GM23248 (cell line): ENCODE results near the gene MYH15. TPM values are rescaled to one million over a fixed set of nuclear protein-coding genes. Genes with fewer than 3 reads are reported as not detected.

ENCODE experiments used
- DNase-seq: peaks from one replicate; pipeline ENCODE4 v3.0.0-alpha.2; 2015
- H2AFZ ChIP-seq: fragments of 200-600 bp; sonication (generic); 2 replicates; pipeline ENCODE4 v1.6.1; 2016; ENCODE audit warnings: antibody characterized with exemption
- H3F3A ChIP-seq: fragments of 200-600 bp; sonication (generic); 2 replicates; pipeline ENCODE4 v1.6.1; 2016; ENCODE audit warnings: mild to moderate bottlenecking, antibody characterized with exemption, mixed run types; ENCODE audit not compliant: insufficient read depth
- H3K27ac ChIP-seq: fragments of 200-600 bp; sonication (generic); 2 replicates; pipeline ENCODE4 v1.5.1; 2016; ENCODE audit warnings: mild to moderate bottlenecking
- H3K27me3 ChIP-seq: fragments of 200-600 bp; sonication (generic); replicated peaks from 2 replicates; pipeline ENCODE4 v1.6.1; 2016; ENCODE audit warnings: mild to moderate bottlenecking; ENCODE audit not compliant: insufficient read depth
- H3K36me3 ChIP-seq: fragments of 200-600 bp; sonication (generic); 2 replicates; pipeline ENCODE4 v1.6.1; 2016; ENCODE audit warnings: low read depth, mild to moderate bottlenecking
- H3K4me1 ChIP-seq: fragments of 200-600 bp; sonication (generic); 2 replicates; pipeline ENCODE4 v1.6.1; 2016; ENCODE audit warnings: mild to moderate bottlenecking; ENCODE audit not compliant: insufficient read depth
- H3K4me2 ChIP-seq: fragments of 200-600 bp; sonication (generic); one replicate; pipeline ENCODE4 v1.6.1; 2016; ENCODE audit warnings: mild to moderate bottlenecking; ENCODE audit not compliant: unreplicated experiment
- H3K4me3 ChIP-seq: fragments of 200-600 bp; sonication (generic); 2 replicates; pipeline ENCODE4 v1.5.1; 2016; ENCODE audit warnings: mild to moderate bottlenecking
- H3K79me2 ChIP-seq: fragments of 200-600 bp; sonication (generic); 2 replicates; pipeline ENCODE4 v1.6.1; 2016; ENCODE audit warnings: mild to moderate bottlenecking; ENCODE audit not compliant: insufficient read depth
- H3K9ac ChIP-seq: fragments of 200-600 bp; sonication (generic); 2 replicates; pipeline ENCODE4 v1.6.1; 2016; ENCODE audit warnings: mild to moderate bottlenecking
- H3K9me2 ChIP-seq: fragments of 200-600 bp; sonication (generic); 2 replicates; pipeline ENCODE4 v1.6.1; 2016; ENCODE audit warnings: mixed run types, mild to moderate bottlenecking, moderate library complexity; ENCODE audit not compliant: insufficient read depth
- H3K9me3 ChIP-seq: fragments of 200-600 bp; sonication (generic); one replicate; pipeline ENCODE4 v1.6.1; 2017; ENCODE audit warnings: low read depth
- H4K20me1 ChIP-seq: fragments of 200-600 bp; sonication (generic); 2 replicates; pipeline ENCODE4 v1.6.0; 2016; ENCODE audit not compliant: insufficient read depth
- EZH2 ChIP-seq: fragments of 200-600 bp; sonication (generic); IDR thresholded peaks from 2 replicates; pipeline ENCODE4 v1.6.1; 2018; ENCODE audit warnings: antibody characterized with exemption, mild to moderate bottlenecking; ENCODE audit not compliant: insufficient read depth, poor library complexity, severe bottlenecking
- EZH2phosphoT487 ChIP-seq: fragments of 200-600 bp; sonication (generic); IDR thresholded peaks from 2 replicates; pipeline ENCODE4 v1.6.1; 2018; ENCODE audit warnings: antibody characterized with exemption, moderate library complexity, mild to moderate bottlenecking, low read depth; ENCODE audit not compliant: insufficient read depth
- WGBS, 2 experiments: methylation state at CpG; one replicate each; pipeline ENCODE4 v1.1.6; 2015 to 2017; ENCODE audit warnings: low lambda C conversion rate in 2 of 2, low coverage in 1 of 2; ENCODE audit errors: missing lambda C conversion rate in 2 of 2; 5-methylcytosine and 5-hydroxymethylcytosine counted together
- in situ Hi-C: fragments of 300-500 bp; cut with MboI; formaldehyde crosslinking; loops from 2 replicates; pipeline ENCODE4 v1.15.0; 2020
- polyA plus RNA-seq: library from polyadenylated mRNA; unstranded; fragments of >200 nt; fragmentation: Nextera tagmentation; extraction: Ambion mirVana; gene quantifications from 2 replicates; pipeline ENCODE4 v1.2.1, GENCODE V29; 2016
- total RNA-seq: library from RNA; depleted of rRNA; stranded (reverse); fragments of >200 nt; shearing (Covaris generic); gene quantifications from 2 replicates; pipeline ENCODE4 v1.2.3, GENCODE V29; 2014

The MYH15 gene
- total and polyA plus RNA-seq, 2 experiments from 2014 or later, result 0.08 to 0.11 TPM

DNA sequence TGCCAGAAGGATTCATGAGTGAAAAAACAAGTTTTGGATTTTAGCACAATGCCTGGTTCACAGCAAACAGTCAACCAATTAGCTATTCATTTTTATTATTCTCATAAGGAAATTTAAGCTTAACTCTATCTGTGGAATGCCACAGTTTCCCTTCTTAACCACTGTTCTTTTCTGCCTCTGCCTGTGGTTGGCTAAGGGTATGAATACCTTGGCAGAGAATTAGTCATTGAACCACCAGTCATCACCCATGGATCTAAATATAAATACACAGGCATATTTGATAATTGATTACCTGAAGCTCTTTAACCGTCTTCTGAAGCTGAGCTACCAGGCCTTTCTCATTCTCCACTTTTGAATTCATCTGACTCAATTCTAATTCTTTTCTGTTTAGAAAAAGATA lies 79.9 kb downstream of the MYH15 start:
- Histone ChIP-seq H3K4me1 (no peaks in the 10 kb centered on the region), H3K4me2 (no peak overlapping the region), H3K9me3 (no peaks in the 10 kb centered on the region), H3K4me3 (no peak overlapping the region), H3K79me2 (no peaks in the 10 kb centered on the region), H2AFZ (no peak overlapping the region), H3F3A (no peaks in the 10 kb centered on the region), H3K27ac (no peak overlapping the region), H3K36me3 (no peaks in the 10 kb centered on the region), H4K20me1 (no peaks in the 10 kb centered on the region), H3K9ac (no peak overlapping the region), H3K9me2 (no peaks in the 10 kb centered on the region), H3K27me3 (no peaks in the 10 kb centered on the region)
- TF ChIP-seq EZH2phosphoT487 (no peak), EZH2 (no peak)
- no peak for DNase-seq
- in situ Hi-C loops, result no loop called here
- 93 to 98% methylated on average over 1 of the region's 1 CpG for WGBS, 2 experiments

DNA sequence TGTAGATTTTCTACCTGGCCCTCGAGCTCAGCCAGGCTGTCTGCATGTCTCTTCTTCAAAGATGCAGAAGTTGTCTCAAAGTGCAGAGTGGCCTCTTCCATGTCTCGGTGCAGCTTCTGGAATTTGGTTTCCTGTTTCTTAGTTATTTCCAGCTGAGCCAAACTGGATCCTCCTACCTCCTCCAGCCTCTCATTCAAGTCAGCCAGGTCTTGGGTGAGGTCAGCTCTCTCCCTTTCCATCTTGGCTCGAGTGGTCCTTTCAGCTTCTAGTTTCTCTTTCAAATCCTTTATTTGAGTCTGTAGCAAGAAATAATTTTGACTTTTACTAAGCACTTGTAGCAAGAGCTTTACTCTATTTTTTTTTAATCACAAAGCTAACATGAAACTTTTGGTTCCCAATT lies 81.8 kb downstream of the MYH15 start:
- TF ChIP-seq EZH2phosphoT487 (no peak), EZH2 (no peak)
- Histone ChIP-seq H3K9ac (no peak overlapping the region), H3K79me2 (no peaks in the 10 kb centered on the region), H3K36me3 (no peaks in the 10 kb centered on the region), H3K4me1 (no peaks in the 10 kb centered on the region), H3K27ac (no peak overlapping the region), H3K9me2 (no peaks in the 10 kb centered on the region), H2AFZ (peak overlapping the region; percentile 12; the same call in 1 of the 2 replicates), H3K9me3 (no peaks in the 10 kb centered on the region), H3K4me2 (no peak overlapping the region), H3F3A (no peaks in the 10 kb centered on the region), H3K4me3 (no peak overlapping the region), H4K20me1 (no peaks in the 10 kb centered on the region), H3K27me3 (no peaks in the 10 kb centered on the region)
- 35 to 43% methylated on average over 3 of the region's 3 CpGs for WGBS, 2 experiments
- in situ Hi-C loops, result no loop called here
- DNase-seq, result no peak

DNA sequence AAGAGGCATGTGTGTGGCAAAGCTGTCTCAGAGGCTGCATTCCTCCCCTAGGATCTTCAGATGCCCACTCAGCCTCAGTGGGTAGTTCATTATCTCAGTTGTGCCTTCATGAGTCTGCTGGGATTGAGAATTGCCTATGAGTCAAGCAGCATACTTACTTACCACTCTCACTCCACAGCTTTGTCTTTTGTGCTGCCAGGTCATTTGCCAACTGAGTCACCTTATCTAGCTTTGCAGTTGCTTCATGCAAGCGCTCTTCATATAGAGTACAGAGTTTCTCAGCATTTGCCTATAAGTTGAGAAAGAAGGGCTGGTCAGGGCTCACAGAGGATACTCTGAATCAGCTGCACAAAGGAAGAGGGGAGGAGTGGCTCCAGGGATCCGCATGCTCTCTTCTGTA lies 89.5 kb downstream of the MYH15 start:
- Histone ChIP-seq H3K36me3 (no peaks in the 10 kb centered on the region), H3K4me2 (peak overlapping the region; percentile 26), H3K9me3 (no peaks in the 10 kb centered on the region), H3K4me3 (no peak overlapping the region), H3K4me1 (peaks cover 27% of the 10 kb centered on the region), H3K9me2 (no peaks in the 10 kb centered on the region), H2AFZ (no peak overlapping the region), H3K9ac (no peak overlapping the region), H3F3A (peaks cover 11% of the 10 kb centered on the region; the same call in 1 of the 2 replicates), H3K27ac (peak overlapping the region; percentile 23; the same call in 1 of the 2 replicates), H3K27me3 (no peaks in the 10 kb centered on the region), H3K79me2 (no peaks in the 10 kb centered on the region), H4K20me1 (no peaks in the 10 kb centered on the region)
- 37 to 55% methylated on average over 2 of the region's 2 CpGs for WGBS, 2 experiments
- TF ChIP-seq EZH2 (no peak), EZH2phosphoT487 (no peak)
- in situ Hi-C loops, result no loop called here
- peak; percentile 97 for DNase-seq

DNA sequence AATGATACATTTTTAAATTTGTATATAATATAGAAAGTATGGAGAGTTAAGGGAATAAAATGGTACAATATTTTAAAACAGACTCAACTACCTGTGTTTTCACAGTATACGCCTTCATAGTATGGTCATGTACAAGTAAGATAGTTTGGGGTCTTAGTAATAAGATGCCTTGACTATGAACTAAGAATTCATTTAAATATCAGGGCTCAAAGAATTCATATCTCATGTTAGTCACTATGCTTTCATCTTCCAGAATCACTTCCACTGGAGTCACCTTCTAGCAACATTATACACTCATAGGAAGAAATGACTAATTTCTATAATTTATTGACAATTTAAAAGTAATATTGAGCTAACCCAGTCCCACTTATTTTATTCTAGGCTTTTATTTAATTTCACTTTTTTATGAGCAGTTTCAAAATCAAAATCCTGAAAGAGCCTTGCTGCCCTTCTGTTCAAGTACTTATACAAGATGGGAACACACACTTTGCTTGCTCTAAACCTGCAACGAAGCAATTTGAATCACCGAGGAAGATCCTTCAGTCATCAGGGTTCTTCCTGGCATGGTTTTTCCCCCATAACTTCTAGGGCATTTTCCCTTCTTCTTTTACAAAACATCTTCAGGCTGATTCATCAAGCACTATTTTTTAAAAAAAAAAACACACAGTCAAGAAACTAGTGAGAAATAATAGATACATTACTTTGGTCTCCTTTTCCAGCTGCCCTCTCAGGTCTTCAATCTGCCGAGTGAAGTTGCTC lies 94.1 kb downstream of the MYH15 start:
- WGBS, 2 experiments, result 75 to 78% methylated on average over 4 of the region's 4 CpGs
- peaks cover 7% of the 10 kb centered on the region; the same call in 1 of the 2 replicates for H3F3A ChIP-seq
- no peak overlapping the region for H3K4me3 ChIP-seq
- no peak overlapping the region for H3K9ac ChIP-seq
- H4K20me1 ChIP-seq, result no peaks in the 10 kb centered on the region
- H3K79me2 ChIP-seq, result no peaks in the 10 kb centered on the region
- no peak overlapping the region for H3K4me2 ChIP-seq
- in situ Hi-C loops, result no loop called here
- no peak overlapping the region for H2AFZ ChIP-seq
- peak; percentile 36 for DNase-seq
- H3K9me2 ChIP-seq, result no peaks in the 10 kb centered on the region
- H3K4me1 ChIP-seq, result peaks cover 33% of the 10 kb centered on the region
- H3K36me3 ChIP-seq, result no peaks in the 10 kb centered on the region
- no peak overlapping the region for H3K27ac ChIP-seq
- TF ChIP-seq EZH2phosphoT487 (no peak), EZH2 (no peak)
- no peaks in the 10 kb centered on the region for H3K9me3 ChIP-seq
- H3K27me3 ChIP-seq, result no peaks in the 10 kb centered on the region
